Hematopoietic multipotent progenitor cell treated with erythropoietin and hydrocortisone succinate and interleukin-3 and kit ligand, for 8 days (in vitro differentiated cells): Measurements from ENCODE around the gene CFAP45.

Source experiments
- DNase-seq: peaks from one replicate; pipeline ENCODE4 v3.0.0-alpha.2; 2015

The CFAP45 gene

DNA sequence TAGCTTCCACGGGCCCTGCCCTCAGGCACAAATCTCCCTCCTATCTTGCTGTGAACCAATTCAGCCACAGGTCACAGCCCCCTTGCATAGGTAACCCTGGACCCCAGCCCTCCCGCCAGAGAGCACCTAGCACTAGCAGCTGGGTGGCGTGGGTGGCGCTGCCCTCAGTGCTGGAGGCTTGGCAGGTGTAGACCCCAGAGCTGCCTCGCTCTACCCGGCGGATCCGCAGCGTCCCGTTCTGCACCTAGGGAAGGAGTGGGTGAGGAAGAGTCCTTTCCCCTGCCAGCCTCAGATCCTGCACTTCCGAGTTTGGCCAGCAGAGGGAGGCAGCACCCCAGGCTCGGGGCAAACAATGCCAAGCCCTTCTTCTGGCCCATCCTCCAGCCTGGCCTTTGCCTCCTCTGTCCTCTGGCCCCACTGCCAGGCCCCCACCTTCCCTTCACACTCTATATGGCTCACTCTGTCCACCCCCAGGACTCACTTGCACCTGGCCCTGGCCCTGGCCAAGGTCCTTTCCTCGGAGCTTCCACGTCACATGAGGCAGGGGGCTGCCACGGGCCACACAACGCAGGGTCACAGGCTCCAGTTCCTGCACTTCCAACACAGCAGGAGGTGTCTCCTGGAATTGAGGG, 36.4 kb upstream of the CFAP45 start:
- peak; percentile 79 for DNase-seq

- DNase-seq: peak; percentile 30
Observed at GRCh38 chr1:159935719-159936272, 35.8 kb upstream of the CFAP45 start.

- DNase-seq: no peak
Observed at GRCh38 chr1:159935305-159935704, 35.3 kb upstream of the CFAP45 start.

DNA sequence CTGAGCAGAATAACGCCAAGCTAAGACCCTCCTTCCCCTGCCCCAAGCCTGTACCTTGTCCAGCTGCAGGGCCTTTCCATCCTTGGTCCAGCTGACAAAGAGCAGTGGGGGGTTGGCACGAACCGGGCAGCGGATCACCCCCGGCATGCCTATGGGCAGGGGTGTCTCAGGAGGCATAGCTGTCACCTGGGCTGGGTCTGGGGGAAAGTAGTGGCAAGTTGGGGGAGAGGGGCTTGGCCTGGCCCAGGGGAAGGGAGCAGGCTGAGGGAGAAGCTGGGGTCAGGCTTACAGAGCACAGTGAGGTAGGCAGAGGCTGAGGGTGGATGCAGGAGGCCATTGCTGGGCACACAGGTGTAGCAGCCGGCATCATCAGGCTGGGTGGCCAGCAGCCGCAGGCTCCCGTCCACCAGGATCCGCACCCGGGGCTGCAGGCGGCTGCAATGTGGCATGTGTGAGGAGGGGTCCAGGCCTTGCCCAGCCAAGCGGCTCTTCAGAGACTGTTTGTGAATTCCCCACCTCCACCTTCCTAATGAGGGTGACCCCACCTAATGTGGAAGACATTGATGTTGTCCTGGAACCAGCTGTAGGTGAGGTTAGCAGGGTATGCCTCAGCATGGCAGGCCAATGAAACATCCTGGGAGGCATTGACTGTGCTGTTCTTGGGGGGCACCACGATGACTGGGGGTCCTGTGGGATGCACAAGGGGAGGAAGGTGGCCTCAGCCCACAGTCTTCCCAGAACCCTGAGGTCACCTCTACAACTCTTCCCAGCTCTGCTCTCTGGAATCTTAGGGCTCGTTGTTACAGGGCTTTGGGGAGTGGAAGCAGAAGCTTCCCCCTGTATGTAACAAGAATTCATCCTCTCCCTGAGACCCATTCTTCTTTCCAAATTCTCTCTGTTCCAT, 34.4 kb upstream of the CFAP45 start:
- DNase-seq: no peak

DNA sequence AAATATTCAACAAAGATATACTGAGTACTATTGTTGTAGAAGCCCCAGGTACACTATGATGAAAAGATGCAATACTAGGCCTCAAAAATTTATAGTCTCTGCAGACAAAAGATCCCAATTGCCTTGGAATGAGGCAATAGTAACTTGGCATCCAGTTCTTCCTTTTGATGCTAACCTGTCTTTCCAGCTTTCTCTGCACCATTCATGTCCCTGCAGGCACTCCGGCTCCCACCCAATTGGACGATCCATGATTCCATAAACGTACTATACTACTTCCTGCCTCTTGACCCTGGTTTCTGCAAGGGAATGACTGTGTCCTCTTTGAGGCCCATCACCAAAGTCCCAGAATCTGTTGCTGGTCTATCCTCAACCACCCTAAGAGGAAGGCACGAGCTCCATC, 33.4 kb upstream of the CFAP45 start:
- no peak for DNase-seq

DNA sequence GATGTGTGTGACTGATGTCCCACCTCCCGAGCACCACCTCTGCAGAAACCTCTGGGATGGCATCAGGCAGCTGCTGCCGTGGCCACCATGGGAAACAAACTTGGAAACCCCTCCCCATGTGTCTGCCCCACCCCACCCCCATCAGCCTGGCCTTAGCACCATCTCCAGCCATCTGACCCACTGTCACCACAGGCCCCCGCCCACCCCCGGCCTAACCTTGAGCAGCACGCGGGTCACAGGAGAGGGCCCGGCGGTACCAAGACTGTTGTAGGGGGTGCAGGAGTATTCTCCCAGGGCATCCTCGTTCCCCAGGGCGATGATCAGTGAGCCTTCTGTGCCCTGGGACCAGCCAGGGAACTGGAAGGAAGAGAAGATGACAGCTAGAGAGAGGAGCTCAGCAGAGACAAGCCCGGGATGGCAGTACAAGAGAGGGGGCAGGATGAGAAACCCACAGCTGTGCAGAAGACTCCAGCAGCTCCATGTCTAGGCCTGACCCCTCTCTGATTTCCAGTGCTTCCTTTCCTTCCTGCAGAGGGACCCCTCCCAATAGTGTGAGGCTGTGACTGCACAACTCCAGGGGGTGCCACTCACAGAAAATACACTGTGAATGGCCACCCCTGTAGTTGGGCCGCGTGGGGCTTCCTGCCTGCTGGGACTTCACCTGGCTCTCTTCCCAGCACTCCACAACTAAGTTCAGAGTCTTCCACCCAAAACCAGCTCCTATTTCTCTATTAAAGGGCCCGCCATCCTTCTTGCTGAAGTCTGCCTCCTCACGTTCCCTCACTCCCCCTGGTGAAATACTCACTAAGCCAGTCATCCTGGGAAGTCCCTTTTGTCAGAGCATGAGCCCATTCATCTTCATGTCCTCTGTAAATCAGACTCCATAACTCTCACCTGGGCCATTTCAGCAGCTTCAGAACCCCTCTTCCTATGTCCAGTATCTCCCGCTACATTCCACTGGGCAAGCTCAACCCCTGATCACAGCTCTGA, 32.6 kb upstream of the CFAP45 start:
- no peak for DNase-seq

- no peak for DNase-seq
Observed at GRCh38 chr1:159931795-159932173, 31.8 kb upstream of the CFAP45 start.

GRCh38 chr1:159931101-159931794, 31.3 kb upstream of the CFAP45 start:
- DNase-seq: no peak

DNA sequence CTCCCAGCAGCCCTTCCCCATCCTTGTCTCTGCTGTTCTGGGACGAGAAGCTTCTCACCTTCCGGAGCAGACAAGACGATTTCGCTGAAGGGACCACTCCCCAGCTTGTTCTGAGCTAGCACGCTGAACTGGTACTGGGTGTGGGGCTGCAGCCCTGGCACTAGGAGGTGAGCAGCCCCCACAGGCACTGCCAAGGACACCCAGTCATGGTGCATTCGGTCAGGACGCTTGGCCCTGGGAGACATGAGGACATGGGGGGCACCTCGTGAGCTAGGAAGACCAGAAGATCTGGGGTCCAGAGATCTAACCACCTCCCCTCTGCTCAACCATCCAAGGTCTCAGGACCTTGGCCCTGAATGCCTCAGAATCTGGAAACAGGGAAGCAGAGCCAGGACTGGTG, 30.7 kb upstream of the CFAP45 start:
- DNase-seq: no peak

DNA sequence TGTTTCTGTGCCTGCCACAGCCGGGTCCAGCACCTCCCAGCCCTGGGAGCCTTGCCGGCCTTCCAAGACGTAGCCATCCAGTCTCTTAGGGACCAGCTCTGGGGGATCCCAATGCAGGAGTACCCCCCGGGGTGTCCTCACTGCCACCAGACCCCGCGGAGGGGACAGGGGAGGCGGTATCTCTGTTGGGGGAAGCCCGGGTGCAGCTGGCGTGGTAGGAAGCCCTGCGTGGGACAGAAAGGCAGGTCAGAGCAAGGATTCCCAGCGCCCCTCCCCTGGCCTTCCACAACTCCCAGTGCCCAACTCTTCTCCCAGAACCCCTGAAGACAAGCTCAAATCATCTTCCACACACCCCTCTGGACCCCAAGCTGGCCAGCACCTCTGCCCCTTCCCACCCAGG, 30.3 kb upstream of the CFAP45 start:
- no peak for DNase-seq

GRCh38 chr1:159929155-159930051, 29.4 kb upstream of the CFAP45 start:
- DNase-seq: no peak

DNA sequence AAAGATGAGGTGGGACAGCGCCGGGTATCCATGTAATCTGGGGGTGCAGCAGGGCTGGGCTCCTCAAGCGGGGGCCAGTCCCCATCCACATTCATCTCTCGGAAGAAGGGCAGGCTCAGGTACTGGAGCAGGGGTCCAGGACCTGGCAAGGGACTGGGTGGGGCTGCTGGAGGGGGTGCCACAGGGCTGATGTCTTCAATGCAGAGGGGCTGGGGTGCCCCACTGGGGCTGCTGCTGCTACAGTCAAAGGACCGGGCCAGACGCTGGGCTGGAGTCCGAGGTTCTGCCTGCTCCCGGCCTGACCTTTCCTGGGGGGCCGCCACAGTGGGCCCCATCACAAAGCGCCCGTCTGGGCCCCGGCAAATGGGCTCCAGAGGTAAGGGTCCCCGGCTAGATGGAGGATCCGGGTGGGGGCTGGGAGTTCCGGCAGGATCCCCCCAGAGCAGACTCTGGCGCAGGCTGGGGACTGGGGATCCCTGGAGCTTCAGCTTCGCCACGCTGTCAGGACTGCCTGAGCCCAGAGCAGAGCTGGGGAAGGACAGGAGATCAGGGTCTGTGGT, 28.6 kb upstream of the CFAP45 start:
- no peak for DNase-seq

GRCh38 chr1:159927849-159928431, 28.0 kb upstream of the CFAP45 start:
- no peak for DNase-seq

DNA sequence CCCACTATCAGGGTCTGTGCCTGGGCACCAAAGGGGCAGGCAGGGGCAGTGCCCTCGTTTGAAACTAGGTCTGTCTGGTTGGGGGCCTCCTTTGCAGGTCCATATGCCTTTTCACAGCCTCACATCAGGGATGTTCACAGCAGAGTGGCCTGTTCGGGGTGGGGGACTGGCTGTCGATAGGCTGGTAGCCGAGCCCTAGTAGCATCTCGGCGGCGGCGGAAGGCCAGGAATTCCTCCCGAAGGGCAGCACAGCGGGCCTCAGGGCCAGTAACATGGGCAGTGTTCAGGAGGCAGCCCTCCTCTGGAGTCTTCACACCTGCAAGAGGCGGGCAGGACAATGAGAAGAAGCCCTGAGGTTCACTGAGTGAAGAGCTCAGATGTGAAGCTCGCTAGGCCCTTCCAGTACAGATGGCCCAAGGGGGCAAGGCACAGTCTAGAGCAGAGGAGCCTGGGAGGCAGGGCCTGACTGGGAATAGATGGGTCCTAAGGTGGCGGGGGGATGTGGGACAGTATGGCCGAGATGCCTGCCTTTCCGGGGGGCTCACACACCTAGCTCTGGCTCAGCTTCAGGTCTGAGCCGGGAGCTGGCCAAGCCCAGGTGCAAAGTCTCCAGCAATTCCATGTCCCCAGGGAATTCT, 27.4 kb upstream of the CFAP45 start:
- DNase-seq: no peak

DNA sequence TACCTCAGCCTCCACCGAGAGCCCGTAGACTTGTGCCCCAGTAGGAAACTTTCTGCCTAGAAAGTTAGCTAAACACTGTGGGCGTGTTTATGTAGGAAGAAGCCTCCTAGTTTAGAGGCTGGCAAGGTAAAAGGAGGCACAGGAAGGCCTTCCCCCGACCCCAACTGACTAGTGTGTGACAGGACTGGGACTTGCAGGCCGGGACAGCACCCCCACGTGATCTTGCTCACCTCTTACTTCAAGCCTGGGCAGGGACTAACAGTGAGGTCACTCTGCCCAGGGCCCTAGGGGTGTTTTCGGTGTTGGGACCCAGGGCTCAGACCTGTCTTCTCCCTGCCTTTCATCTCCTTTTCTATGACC, 25.7 kb upstream of the CFAP45 start:
- DNase-seq: no peak

GRCh38 chr1:159924791-159925718, 25.1 kb upstream of the CFAP45 start, which contains the start of gene TAGLN2:
TAGLN2 (minus strand) TSS chr1:159925507; CDS start chr1:159920509, 4,998 bp downstream.
- peak; percentile 94 for DNase-seq

- peak; percentile 71 for DNase-seq
Observed at GRCh38 chr1:159924025-159924790, 24.2 kb upstream of the CFAP45 start.
